CD4-positive, alpha-beta T cell (primary cell): Measurements from ENCODE around the gene MIOS. TPM values are rescaled to one million over a fixed set of nuclear protein-coding genes. Genes with fewer than 3 reads are reported as not detected.

Experiments used
- ATAC-seq: fragments of 200-7000 bp; cut with Tn5 transposase; one replicate; pipeline ENCODE4 v1.10.0; 2022; ENCODE audit warnings: mild to moderate bottlenecking; ENCODE audit not compliant: poor library complexity
- CTCF ChIA-PET: fragments of 350-600 bp; sonication (Branson Sonifier 250); formaldehyde crosslinking; loops from one replicate; lab custom pipeline; 2021; ENCODE audit warnings: antibody characterized with exemption, inconsistent platforms; lab: Charles Lee
- POLR2A ChIA-PET: fragments of 350-600 bp; sonication (Branson Sonifier 250); formaldehyde crosslinking; loops from one replicate; lab custom pipeline; 2021; ENCODE audit warnings: antibody characterized with exemption, inconsistent platforms; lab: Charles Lee
- DNase-seq, 14 experiments: peaks; one replicate each; pipeline ENCODE4 v3.0.0-alpha.2; 2013 to 2020; ENCODE audit warnings: mixed read lengths in 2 of 14
- H3K27ac ChIP-seq, 2 donors: one replicate each; pipeline versions ENCODE4 v1.5.1 to v1.7.0; 2013; ENCODE audit warnings: low read length in 2 of 2, low read depth in 1 of 2, mild to moderate bottlenecking in 1 of 2
- H3K27me3 ChIP-seq, 2 experiments: 1 replicate in 1 of 2; 2 replicates in 1 of 2; pipeline versions ENCODE4 v1.6.1 to v1.7.0; 2013; ENCODE audit warnings: low read length in 2 of 2, control low read depth in 1 of 2, mild to moderate bottlenecking in 1 of 2, moderate library complexity in 1 of 2; ENCODE audit not compliant: insufficient read depth in 2 of 2, control insufficient read depth in 1 of 2
- H3K36me3 ChIP-seq: one replicate; pipeline ENCODE4 v1.6.1; 2013; ENCODE audit warnings: low read length, control low read depth; ENCODE audit not compliant: insufficient read depth
- H3K4me1 ChIP-seq: one replicate; pipeline ENCODE4 v1.6.1; 2013; ENCODE audit warnings: low read length, control low read depth; ENCODE audit not compliant: insufficient read depth
- H3K4me3 ChIP-seq: one replicate; pipeline ENCODE4 v1.5.1; 2013; ENCODE audit warnings: mild to moderate bottlenecking, low read length, moderate library complexity
- H3K9me3 ChIP-seq, 2 experiments: 1 replicate in 1 of 2; 2 replicates in 1 of 2; pipeline versions ENCODE4 v1.6.1 to v1.7.0; 2013; ENCODE audit warnings: low read length in 2 of 2, mild to moderate bottlenecking in 2 of 2, control low read depth in 1 of 2, moderate library complexity in 1 of 2; ENCODE audit not compliant: control insufficient read depth in 1 of 2, insufficient read depth in 1 of 2
- H3K27ac Mint-ChIP-seq: one replicate; pipeline ENCODE4 v1.8.0; 2020; ENCODE audit warnings: mixed read lengths
- H3K27me3 Mint-ChIP-seq: one replicate; pipeline ENCODE4 v1.8.0; 2021; ENCODE audit warnings: mixed read lengths
- H3K36me3 Mint-ChIP-seq: one replicate; pipeline ENCODE4 v1.8.0; 2021; ENCODE audit warnings: low read depth, mixed read lengths
- H3K4me1 Mint-ChIP-seq: one replicate; pipeline ENCODE4 v1.8.0; 2021; ENCODE audit warnings: low read depth, mixed read lengths
- H3K4me3 Mint-ChIP-seq: one replicate; pipeline ENCODE4 v1.8.0; 2020; ENCODE audit warnings: mild to moderate bottlenecking, mixed read lengths
- H3K9me3 Mint-ChIP-seq: one replicate; pipeline ENCODE4 v1.8.0; 2020; ENCODE audit warnings: mixed read lengths
- CTCF ChIP-seq: fragments of 200-600 bp; IDR thresholded peaks from one replicate; pipeline ENCODE4 v1.8.0; 2022; ENCODE audit warnings: antibody characterized with exemption, mild to moderate bottlenecking
- intact Hi-C, 2 experiments: fragments of 100-400 bp; cut with DNase I in 1 of 2; cut with micrococcal nuclease in 1 of 2; formaldehyde crosslinking; loops; one replicate each; pipeline versions ENCODE4 v1.15.1 to v1.9.0; 2023 to 2025; cut with DNase I, micrococcal nuclease
- total RNA-seq, 174 experiments: library from RNA in 2 of 174; stranded (reverse) in 2 of 174; gene quantifications; one replicate each; pipeline ENCODE4 v1.2.3 and lab custom pipeline; 2021 to 2026

Gene MIOS
- total RNA-seq, 2 experiments from 2014 or later, result 30.8 to 33.3 TPM

- intact Hi-C loops, result loop anchor here (1.0 to 5.0 kb wide), 8 partner anchors 117 to 678 kb away; partner anchors contain the start of gene C1GALT1 (in 1 of the 2)
- Histone ChIP-seq H3K9me3 (no peaks in the 10 kb centered on the region), H3K27me3 (no peaks in the 10 kb centered on the region), H3K27ac (no peak overlapping the region), H3K4me3 (no peak overlapping the region), H3K36me3 (no peaks in the 10 kb centered on the region), H3K4me1 (no peaks in the 10 kb centered on the region)
- H3K4me3 Mint-ChIP-seq, result no peak overlapping the region
- POLR2A ChIA-PET, result no interaction called here
- H3K36me3 Mint-ChIP-seq, result no peaks in the 10 kb centered on the region
- no peak overlapping the region for H3K27ac Mint-ChIP-seq
- no peaks in the 10 kb centered on the region for H3K4me1 Mint-ChIP-seq
- H3K9me3 Mint-ChIP-seq, result no peaks in the 10 kb centered on the region
- DNase-seq, result no peak
- CTCF ChIA-PET, result no interaction called here
- TF ChIP-seq CTCF, result no peak
- ATAC-seq, result no peak
- peaks cover 14% of the 10 kb centered on the region for H3K27me3 Mint-ChIP-seq
Measured at GRCh38 chr7:7539711-7540110, 27.0 kb upstream of the MIOS start.

GRCh38 chr7:7542251-7542835 is 24.3 kb upstream of the MIOS start:
- Histone ChIP-seq H3K9me3 (no peaks in the 10 kb centered on the region), H3K27me3 (no peaks in the 10 kb centered on the region), H3K36me3 (no peaks in the 10 kb centered on the region), H3K27ac (no peak overlapping the region), H3K4me3 (no peak overlapping the region), H3K4me1 (no peaks in the 10 kb centered on the region)
- intact Hi-C loops, result loop anchor here in 1 of 2 experiments (5.0 kb wide), 1 partner anchor 120 kb away; no protein-coding TSS in a partner anchor
- Mint-ChIP-seq H3K27ac (no peak overlapping the region), H3K4me1 (no peaks in the 10 kb centered on the region), H3K9me3 (no peaks in the 10 kb centered on the region), H3K4me3 (no peak overlapping the region), H3K27me3 (peaks cover 9% of the 10 kb centered on the region), H3K36me3 (no peaks in the 10 kb centered on the region)
- ChIA-PET POLR2A (interaction anchor here (0.6 kb wide), 1 partner anchor 360 kb away, joined by 3 read pairs; the partner anchor contains the start of gene C1GALT1), CTCF (no interaction called here)
- no peak for ATAC-seq
- no peak for TF ChIP-seq CTCF
- no peak for DNase-seq

- ATAC-seq, result no peak
Measured at GRCh38 chr7:7548407-7548806, 18.3 kb upstream of the MIOS start.

More at GRCh38 chr7:7548407-7548806, 18.3 kb upstream of the MIOS start:
- Histone ChIP-seq H3K9me3 (no peaks in the 10 kb centered on the region), H3K36me3 (no peaks in the 10 kb centered on the region), H3K27me3 (no peaks in the 10 kb centered on the region), H3K4me1 (no peaks in the 10 kb centered on the region), H3K27ac (no peak overlapping the region), H3K4me3 (no peak overlapping the region)
- H3K27ac Mint-ChIP-seq, result no peak overlapping the region
- no peaks in the 10 kb centered on the region for H3K9me3 Mint-ChIP-seq
- no peaks in the 10 kb centered on the region for H3K27me3 Mint-ChIP-seq
- POLR2A ChIA-PET, result no interaction called here
- intact Hi-C loops, result no loop called here
- no peak overlapping the region for H3K4me3 Mint-ChIP-seq
- DNase-seq, result no peak
- H3K4me1 Mint-ChIP-seq, result no peaks in the 10 kb centered on the region
- no peak for TF ChIP-seq CTCF
- no peaks in the 10 kb centered on the region for H3K36me3 Mint-ChIP-seq
- CTCF ChIA-PET, result no interaction called here
